ENCODE data around the gene CYP46A1. TPM values are rescaled to one million over a fixed set of nuclear protein-coding genes. Genes with fewer than 3 reads are reported as not detected.

CYP46A1 gene
- total and polyA plus RNA-seq, 2 donors (not counting 1 experiment from before 2014, with no cell fraction given), result 0.11 to 0.33 TPM

DNA sequence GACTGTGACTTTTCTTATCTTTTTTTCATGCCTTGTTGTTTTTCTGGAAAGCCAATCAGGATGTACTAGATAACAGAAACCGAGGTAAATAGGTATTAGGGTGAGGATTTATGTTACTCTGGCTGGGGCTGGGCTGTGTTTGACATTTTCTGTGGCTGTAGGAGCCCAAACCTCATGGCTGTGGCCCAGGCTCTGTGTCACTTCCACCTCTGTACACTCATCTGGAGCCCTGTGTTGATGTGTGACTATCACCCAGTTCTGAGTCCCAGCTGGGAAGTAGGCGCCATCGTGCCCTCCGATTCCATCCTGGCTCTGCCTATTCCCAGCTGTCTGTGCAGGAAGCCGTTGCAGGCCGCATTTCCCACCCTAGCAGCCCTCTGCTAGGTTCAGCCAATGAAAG is 40.8 kb upstream of the CYP46A1 start:
- TF ChIP-seq, protein P1, sequence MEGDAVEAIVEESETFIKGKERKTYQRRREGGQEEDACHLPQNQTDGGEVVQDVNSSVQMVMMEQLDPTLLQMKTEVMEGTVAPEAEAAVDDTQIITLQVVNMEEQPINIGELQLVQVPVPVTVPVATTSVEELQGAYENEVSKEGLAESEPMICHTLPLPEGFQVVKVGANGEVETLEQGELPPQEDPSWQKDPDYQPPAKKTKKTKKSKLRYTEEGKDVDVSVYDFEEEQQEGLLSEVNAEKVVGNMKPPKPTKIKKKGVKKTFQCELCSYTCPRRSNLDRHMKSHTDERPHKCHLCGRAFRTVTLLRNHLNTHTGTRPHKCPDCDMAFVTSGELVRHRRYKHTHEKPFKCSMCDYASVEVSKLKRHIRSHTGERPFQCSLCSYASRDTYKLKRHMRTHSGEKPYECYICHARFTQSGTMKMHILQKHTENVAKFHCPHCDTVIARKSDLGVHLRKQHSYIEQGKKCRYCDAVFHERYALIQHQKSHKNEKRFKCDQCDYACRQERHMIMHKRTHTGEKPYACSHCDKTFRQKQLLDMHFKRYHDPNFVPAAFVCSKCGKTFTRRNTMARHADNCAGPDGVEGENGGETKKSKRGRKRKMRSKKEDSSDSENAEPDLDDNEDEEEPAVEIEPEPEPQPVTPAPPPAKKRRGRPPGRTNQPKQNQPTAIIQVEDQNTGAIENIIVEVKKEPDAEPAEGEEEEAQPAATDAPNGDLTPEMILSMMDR (conservative IDR thresholded peaks at IDR 0.05 in 1 of 2, IDR thresholded peaks at IDR 0.05 in 1 of 2; ENCODE audit: low read depth in 1 of 2, low read length in 2 of 2), result no peak
- TF ChIP-seq EZH2 (IDR thresholded peaks at IDR 0.05; ENCODE audit: low read length, missing control alignments), result no peak
- H3K79me2 ChIP-seq (ENCODE audit: control insufficient read depth, insufficient read depth, low read length), result no peaks in the 10 kb centered on the region
- no peak overlapping the region for H3K9ac ChIP-seq (ENCODE audit: insufficient read depth, low read length)
- no peaks in the 10 kb centered on the region for H3K4me1 ChIP-seq (ENCODE audit: control insufficient read depth, extremely low read depth, insufficient read depth, low read length)
- H3K27me3 ChIP-seq (ENCODE audit: control insufficient read depth, insufficient read depth, low read length), result no peaks in the 10 kb centered on the region
- no peak overlapping the region for H2AFZ ChIP-seq (ENCODE audit: low read length)
- H3K4me3 ChIP-seq (replicated peaks in 1 of 4; ENCODE audit: control extremely low read depth in 1 of 4, insufficient read depth in 1 of 4, low read depth in 3 of 4, low read length in 4 of 4), result no peak overlapping the region
- no peaks in the 10 kb centered on the region for H3K36me3 ChIP-seq (ENCODE audit: control insufficient read depth, insufficient read depth, low read length)
- no peaks in the 10 kb centered on the region for H3K9me3 ChIP-seq (ENCODE audit: control insufficient read depth, insufficient read depth, low read depth, low read length)
- no peak overlapping the region for H3K27ac ChIP-seq (ENCODE audit: insufficient read depth, low read length)
- DNase-seq (ENCODE audit: low read depth in 2 of 2), result no peak
- no peak overlapping the region for H3K4me2 ChIP-seq (ENCODE audit: extremely low read depth, insufficient read depth, low read length)
- no peaks in the 10 kb centered on the region for H4K20me1 ChIP-seq (ENCODE audit: control insufficient read depth, extremely low read depth, insufficient read depth, low read length)

DNA sequence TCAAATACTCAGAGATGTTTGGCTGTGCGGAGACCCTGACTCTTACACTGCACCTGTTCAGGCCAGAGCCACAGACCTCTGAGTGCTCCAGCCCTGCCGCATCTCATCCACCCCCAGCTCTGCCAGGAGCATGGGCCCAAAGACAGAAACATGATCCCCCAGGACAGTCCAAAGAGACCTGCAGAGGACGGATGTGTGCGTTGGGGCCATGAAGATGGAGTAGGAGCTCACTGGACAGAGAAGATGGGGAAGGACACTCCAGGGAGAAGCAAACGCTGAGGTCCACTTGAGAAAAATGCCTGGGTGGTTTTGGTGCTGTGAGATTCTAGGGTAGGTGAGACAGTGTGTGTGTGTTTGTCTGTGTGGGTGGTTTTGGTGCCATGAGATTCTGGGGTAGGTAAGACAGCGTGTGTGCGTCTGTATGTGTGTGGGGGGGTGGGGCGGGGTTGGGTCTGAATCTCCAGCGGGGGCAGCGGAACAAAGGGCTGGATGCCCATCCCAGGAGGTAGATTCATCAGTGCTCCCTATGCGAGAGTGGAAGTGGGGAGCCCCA is 40.0 kb upstream of the CYP46A1 start:
- no peaks in the 10 kb centered on the region for H3K36me3 ChIP-seq (ENCODE audit: control insufficient read depth, insufficient read depth, low read length)
- no peaks in the 10 kb centered on the region for H3K27me3 ChIP-seq (ENCODE audit: control insufficient read depth, insufficient read depth, low read length)
- H3K27ac ChIP-seq (ENCODE audit: insufficient read depth, low read length), result no peak overlapping the region
- no peaks in the 10 kb centered on the region for H3K9me3 ChIP-seq (ENCODE audit: control insufficient read depth, insufficient read depth, low read depth, low read length)
- DNase-seq (ENCODE audit: low read depth in 2 of 2), result no peak
- no peak for TF ChIP-seq EZH2 (IDR thresholded peaks at IDR 0.05; ENCODE audit: low read length, missing control alignments)
- TF ChIP-seq, protein P1 (conservative IDR thresholded peaks at IDR 0.05 in 1 of 2, IDR thresholded peaks at IDR 0.05 in 1 of 2; ENCODE audit: low read depth in 1 of 2, low read length in 2 of 2), result no peak
- no peak overlapping the region for H3K4me2 ChIP-seq (ENCODE audit: extremely low read depth, insufficient read depth, low read length)
- H3K4me3 ChIP-seq (replicated peaks in 1 of 4; ENCODE audit: control extremely low read depth in 1 of 4, insufficient read depth in 1 of 4, low read depth in 3 of 4, low read length in 4 of 4), result no peak overlapping the region
- H3K9ac ChIP-seq (ENCODE audit: insufficient read depth, low read length), result no peak overlapping the region
- H3K4me1 ChIP-seq (ENCODE audit: control insufficient read depth, extremely low read depth, insufficient read depth, low read length), result no peaks in the 10 kb centered on the region
- H2AFZ ChIP-seq (ENCODE audit: low read length), result no peak overlapping the region
- H3K79me2 ChIP-seq (ENCODE audit: control insufficient read depth, insufficient read depth, low read length), result no peaks in the 10 kb centered on the region
- H4K20me1 ChIP-seq (ENCODE audit: control insufficient read depth, extremely low read depth, insufficient read depth, low read length), result no peaks in the 10 kb centered on the region

DNA sequence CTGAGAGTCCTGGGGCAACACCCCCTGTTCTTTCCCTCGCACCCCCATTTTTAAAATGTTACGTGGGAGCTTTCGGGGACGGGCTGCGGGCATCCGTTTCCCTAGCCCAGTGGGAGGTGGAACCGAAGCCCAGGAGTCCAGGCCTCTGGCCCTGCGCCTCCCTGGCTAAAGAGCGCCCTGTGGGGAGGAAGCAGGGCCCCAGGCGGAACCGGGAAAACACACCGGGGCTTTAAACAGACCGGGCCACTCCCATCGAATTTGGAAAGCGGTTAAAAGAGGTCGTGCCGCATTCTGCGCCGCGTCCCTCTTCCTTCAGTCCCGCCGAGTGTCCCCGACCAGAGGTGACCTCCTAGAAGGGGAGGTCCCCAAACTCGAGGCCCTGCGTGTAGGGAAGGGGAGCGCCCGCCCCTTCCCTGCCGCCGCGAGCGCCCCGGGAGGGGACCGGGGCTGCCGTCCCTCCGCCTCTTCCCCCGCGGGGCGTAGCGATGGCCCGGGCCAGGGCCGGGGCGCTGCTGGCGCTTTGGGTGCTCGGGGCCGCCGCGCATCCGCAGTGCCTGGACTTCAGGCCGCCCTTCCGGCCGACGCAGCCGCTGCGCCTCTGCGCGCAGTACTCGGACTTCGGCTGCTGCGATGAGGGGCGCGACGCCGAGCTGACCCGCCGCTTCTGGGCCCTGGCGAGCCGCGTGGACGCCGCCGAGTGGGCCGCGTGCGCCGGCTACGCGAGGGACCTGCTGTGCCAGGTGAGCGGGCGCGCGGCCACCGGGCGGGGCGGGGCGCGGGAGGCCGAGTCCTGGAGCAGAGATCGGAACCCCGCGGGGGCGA is 39.2 kb upstream of the CYP46A1 start, which contains the start of gene HHIPL1:
Gene HHIPL1, plus strand, starts transcription at position 407 of the 822 bp plus-strand sequence. Its CDS starts 79 bp downstream, at position 486.
- no peaks in the 10 kb centered on the region for H3K79me2 ChIP-seq (ENCODE audit: control insufficient read depth, insufficient read depth, low read length)
- H3K4me1 ChIP-seq (ENCODE audit: control insufficient read depth, extremely low read depth, insufficient read depth, low read length), result no peaks in the 10 kb centered on the region
- no peaks in the 10 kb centered on the region for H3K36me3 ChIP-seq (ENCODE audit: control insufficient read depth, insufficient read depth, low read length)
- H2AFZ ChIP-seq (ENCODE audit: low read length), result peak within 1 kb of the TSS; percentile 75
- peak within 1 kb of the TSS; percentile 11 to 45 (median 24) for H3K4me3 ChIP-seq (replicated peaks in 1 of 4; ENCODE audit: control extremely low read depth in 1 of 4, insufficient read depth in 1 of 4, low read depth in 3 of 4, low read length in 4 of 4)
- H3K27ac ChIP-seq (ENCODE audit: insufficient read depth, low read length), result no peak within 1 kb of the TSS
- H3K9me3 ChIP-seq (ENCODE audit: control insufficient read depth, insufficient read depth, low read depth, low read length), result no peaks in the 10 kb centered on the region
- peak within 1 kb of the TSS; percentile 51 for H3K9ac ChIP-seq (ENCODE audit: insufficient read depth, low read length)
- no peaks in the 10 kb centered on the region for H3K27me3 ChIP-seq (ENCODE audit: control insufficient read depth, insufficient read depth, low read length)
- peak within 1 kb of the TSS; percentile 54 for H3K4me2 ChIP-seq (ENCODE audit: extremely low read depth, insufficient read depth, low read length)
- TF ChIP-seq EZH2 (IDR thresholded peaks at IDR 0.05; ENCODE audit: low read length, missing control alignments), result no peak
- TF ChIP-seq, protein P1 (conservative IDR thresholded peaks at IDR 0.05 in 1 of 2, IDR thresholded peaks at IDR 0.05 in 1 of 2; ENCODE audit: low read depth in 1 of 2, low read length in 2 of 2), result no peak
- peak; percentile 33 to 64 for DNase-seq (ENCODE audit: low read depth in 2 of 2)
- H4K20me1 ChIP-seq (ENCODE audit: control insufficient read depth, extremely low read depth, insufficient read depth, low read length), result no peaks in the 10 kb centered on the region
